ENCODE results near the gene RGS7. TPM values are rescaled to one million over a fixed set of nuclear protein-coding genes. Genes with fewer than 3 reads are reported as not detected.

The RGS7 gene
- total RNA-seq, 4 donors from 2014 or later, result not detected

- TF ChIP-seq CTCF (IDR thresholded peaks at IDR 0.05; ENCODE audit: low read depth), result no peak
Measured at GRCh38 chr1:241271427-241271826, 85.6 kb downstream of the RGS7 start.

- TF ChIP-seq CTCF (IDR thresholded peaks at IDR 0.05; ENCODE audit: low read depth), result no peak
Measured at GRCh38 chr1:241270016-241270415, 87.0 kb downstream of the RGS7 start.

GRCh38 chr1:241269116-241269515 is 87.9 kb downstream of the RGS7 start:
- TF ChIP-seq CTCF (IDR thresholded peaks at IDR 0.05; ENCODE audit: low read depth), result no peak

GRCh38 chr1:241266121-241266520 is 90.9 kb downstream of the RGS7 start:
- TF ChIP-seq CTCF (IDR thresholded peaks at IDR 0.05; ENCODE audit: low read depth), result no peak

- no peak for TF ChIP-seq CTCF (IDR thresholded peaks at IDR 0.05; ENCODE audit: low read depth)
Measured at GRCh38 chr1:241265428-241265827, 91.6 kb downstream of the RGS7 start.

GRCh38 chr1:241263346-241263745 is 93.7 kb downstream of the RGS7 start:
- no peak for TF ChIP-seq CTCF (IDR thresholded peaks at IDR 0.05; ENCODE audit: low read depth)

- no peak for TF ChIP-seq CTCF (IDR thresholded peaks at IDR 0.05; ENCODE audit: low read depth)
Measured at GRCh38 chr1:241253471-241253870, 103.5 kb downstream of the RGS7 start.
